Astrocyte (in vitro differentiated cells and primary cell): ENCODE measurements around the gene FBXO8. TPM values are rescaled to one million over a fixed set of nuclear protein-coding genes. Genes with fewer than 3 reads are reported as not detected.

Experiments used
- DNase-seq: peaks from one replicate; pipeline ENCODE4 v3.0.0-alpha.2; 2010; ENCODE audit warnings: low read depth
- FAIRE-seq: peaks from 2 replicates; lab custom pipeline; 2011; peaks lifted over from hg19 to GRCh38; lab: Jason Lieb, UNC
- H2AFZ ChIP-seq: 2 replicates; pipeline ENCODE4 v1.6.0; 2012; ENCODE audit warnings: low read depth, low read length, inconsistent platforms
- H3K27ac ChIP-seq: 2 replicates; pipeline ENCODE4 v1.5.1; 2011; ENCODE audit warnings: low read depth, low read length, inconsistent platforms
- H3K27me3 ChIP-seq: 2 replicates; pipeline ENCODE4 v1.6.0; 2011; ENCODE audit warnings: low read length, inconsistent platforms; ENCODE audit not compliant: insufficient read depth
- H3K36me3 ChIP-seq: 2 replicates; pipeline ENCODE4 v1.5.1; 2011; ENCODE audit warnings: low read length, inconsistent platforms; ENCODE audit not compliant: insufficient read depth
- H3K4me1 ChIP-seq: 2 replicates; pipeline ENCODE4 v1.5.1; 2011; ENCODE audit warnings: low read length, inconsistent platforms; ENCODE audit not compliant: insufficient read depth
- H3K4me2 ChIP-seq: 2 replicates; pipeline ENCODE4 v1.6.0; 2012; ENCODE audit warnings: low read length, inconsistent platforms
- H3K4me3 ChIP-seq: 2 replicates; pipeline ENCODE4 v1.5.1; 2011; ENCODE audit warnings: low read depth, mild to moderate bottlenecking, low read length, inconsistent platforms; ENCODE audit not compliant: insufficient read depth
- H3K79me2 ChIP-seq: 2 replicates; pipeline ENCODE4 v1.6.0; 2012; ENCODE audit warnings: mild to moderate bottlenecking, low read length, inconsistent platforms; ENCODE audit not compliant: insufficient read depth
- H3K9ac ChIP-seq: 2 replicates; pipeline ENCODE4 v1.6.0; 2012; ENCODE audit warnings: mild to moderate bottlenecking, low read length, inconsistent platforms
- H3K9me3 ChIP-seq: 2 replicates; pipeline ENCODE4 v1.5.1; 2012; ENCODE audit warnings: low read depth, mild to moderate bottlenecking, low read length, inconsistent platforms; ENCODE audit not compliant: insufficient read depth
- H4K20me1 ChIP-seq: 2 replicates; pipeline ENCODE4 v1.6.0; 2012; ENCODE audit warnings: low read length, inconsistent platforms; ENCODE audit not compliant: insufficient read depth
- H3K27ac Mint-ChIP-seq: one replicate; pipeline ENCODE4 v1.8.0; 2021; ENCODE audit warnings: mild to moderate bottlenecking, mixed read lengths; ENCODE audit not compliant: unreplicated experiment
- H3K27me3 Mint-ChIP-seq: one replicate; pipeline ENCODE4 v1.8.0; 2021; ENCODE audit warnings: low read depth, mixed read lengths; ENCODE audit not compliant: unreplicated experiment
- H3K36me3 Mint-ChIP-seq: one replicate; pipeline ENCODE4 v1.8.0; 2021; ENCODE audit warnings: low read depth, mixed read lengths; ENCODE audit not compliant: unreplicated experiment
- H3K4me1 Mint-ChIP-seq: one replicate; pipeline ENCODE4 v1.8.0; 2021; ENCODE audit warnings: low read depth, mixed read lengths; ENCODE audit not compliant: unreplicated experiment
- H3K4me3 Mint-ChIP-seq: one replicate; pipeline ENCODE4 v1.8.0; 2021; ENCODE audit warnings: mild to moderate bottlenecking, moderate library complexity, mixed read lengths; ENCODE audit not compliant: unreplicated experiment
- H3K9me3 Mint-ChIP-seq: one replicate; pipeline ENCODE4 v1.8.0; 2021; ENCODE audit warnings: mild to moderate bottlenecking, mixed read lengths; ENCODE audit not compliant: unreplicated experiment
- EZH2 ChIP-seq: IDR thresholded peaks from 2 replicates; pipeline ENCODE4 v1.6.1; 2012; ENCODE audit warnings: mild to moderate bottlenecking, low read length, inconsistent platforms; ENCODE audit not compliant: insufficient read depth
- total RNA-seq: library from RNA; stranded (reverse); gene quantifications from 2 replicates; pipeline ENCODE4 v1.2.1, GENCODE V29; 2021
- TF ChIP-seq, protein P1 (sequence below): IDR thresholded peaks from 2 replicates; pipeline ENCODE4 v1.5.1; 2011; ENCODE audit warnings: low read depth, mild to moderate bottlenecking, inconsistent platforms, low read length, moderate library complexity; ENCODE audit not compliant: insufficient read depth

FBXO8 gene
- total RNA-seq, 1 donor from 2014 or later, result 13.1 TPM

GRCh38 chr4:174248407-174248806 is 35.1 kb downstream of the FBXO8 start:
- FAIRE-seq, result no peak
- H3K4me1 ChIP-seq, result no peaks in the 10 kb centered on the region
- no peak overlapping the region for H3K4me3 ChIP-seq
- DNase-seq, result no peak
- no peaks in the 10 kb centered on the region for H3K79me2 ChIP-seq
- H3K36me3 Mint-ChIP-seq, result no peaks in the 10 kb centered on the region
- no peak overlapping the region for H3K4me2 ChIP-seq
- no peaks in the 10 kb centered on the region for H3K9me3 Mint-ChIP-seq
- no peaks in the 10 kb centered on the region for H3K27me3 ChIP-seq
- no peak overlapping the region for H3K27ac ChIP-seq
- no peak overlapping the region for H2AFZ ChIP-seq
- H3K9me3 ChIP-seq, result no peaks in the 10 kb centered on the region
- H3K36me3 ChIP-seq, result no peaks in the 10 kb centered on the region
- H4K20me1 ChIP-seq, result no peaks in the 10 kb centered on the region
- H3K9ac ChIP-seq, result no peak overlapping the region
- H3K27me3 Mint-ChIP-seq, result no peaks in the 10 kb centered on the region
- TF ChIP-seq EZH2, result no peak
- TF ChIP-seq, protein P1, sequence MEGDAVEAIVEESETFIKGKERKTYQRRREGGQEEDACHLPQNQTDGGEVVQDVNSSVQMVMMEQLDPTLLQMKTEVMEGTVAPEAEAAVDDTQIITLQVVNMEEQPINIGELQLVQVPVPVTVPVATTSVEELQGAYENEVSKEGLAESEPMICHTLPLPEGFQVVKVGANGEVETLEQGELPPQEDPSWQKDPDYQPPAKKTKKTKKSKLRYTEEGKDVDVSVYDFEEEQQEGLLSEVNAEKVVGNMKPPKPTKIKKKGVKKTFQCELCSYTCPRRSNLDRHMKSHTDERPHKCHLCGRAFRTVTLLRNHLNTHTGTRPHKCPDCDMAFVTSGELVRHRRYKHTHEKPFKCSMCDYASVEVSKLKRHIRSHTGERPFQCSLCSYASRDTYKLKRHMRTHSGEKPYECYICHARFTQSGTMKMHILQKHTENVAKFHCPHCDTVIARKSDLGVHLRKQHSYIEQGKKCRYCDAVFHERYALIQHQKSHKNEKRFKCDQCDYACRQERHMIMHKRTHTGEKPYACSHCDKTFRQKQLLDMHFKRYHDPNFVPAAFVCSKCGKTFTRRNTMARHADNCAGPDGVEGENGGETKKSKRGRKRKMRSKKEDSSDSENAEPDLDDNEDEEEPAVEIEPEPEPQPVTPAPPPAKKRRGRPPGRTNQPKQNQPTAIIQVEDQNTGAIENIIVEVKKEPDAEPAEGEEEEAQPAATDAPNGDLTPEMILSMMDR, result no peak
- H3K27ac Mint-ChIP-seq, result no peak overlapping the region
- H3K4me3 Mint-ChIP-seq, result no peak overlapping the region
- H3K4me1 Mint-ChIP-seq, result peaks cover 7% of the 10 kb centered on the region

GRCh38 chr4:174245714-174246113 is 37.8 kb downstream of the FBXO8 start:
- no peak for TF ChIP-seq EZH2
- TF ChIP-seq, protein P1, result no peak
- no peak overlapping the region for H3K9ac ChIP-seq
- no peak overlapping the region for H3K27ac Mint-ChIP-seq
- DNase-seq (no peak), FAIRE-seq (no peak)
- no peaks in the 10 kb centered on the region for H3K27me3 ChIP-seq
- H3K4me2 ChIP-seq, result no peak overlapping the region
- H3K79me2 ChIP-seq, result no peaks in the 10 kb centered on the region
- H3K4me3 ChIP-seq, result no peak overlapping the region
- H3K4me3 Mint-ChIP-seq, result no peak overlapping the region
- H3K36me3 Mint-ChIP-seq, result no peaks in the 10 kb centered on the region
- no peaks in the 10 kb centered on the region for H3K9me3 Mint-ChIP-seq
- no peaks in the 10 kb centered on the region for H3K9me3 ChIP-seq
- no peak overlapping the region for H3K27ac ChIP-seq
- no peak overlapping the region for H2AFZ ChIP-seq
- H3K27me3 Mint-ChIP-seq, result no peaks in the 10 kb centered on the region
- H3K36me3 ChIP-seq, result no peaks in the 10 kb centered on the region
- no peaks in the 10 kb centered on the region for H3K4me1 ChIP-seq
- H4K20me1 ChIP-seq, result no peaks in the 10 kb centered on the region
- peaks cover 7% of the 10 kb centered on the region for H3K4me1 Mint-ChIP-seq

DNA sequence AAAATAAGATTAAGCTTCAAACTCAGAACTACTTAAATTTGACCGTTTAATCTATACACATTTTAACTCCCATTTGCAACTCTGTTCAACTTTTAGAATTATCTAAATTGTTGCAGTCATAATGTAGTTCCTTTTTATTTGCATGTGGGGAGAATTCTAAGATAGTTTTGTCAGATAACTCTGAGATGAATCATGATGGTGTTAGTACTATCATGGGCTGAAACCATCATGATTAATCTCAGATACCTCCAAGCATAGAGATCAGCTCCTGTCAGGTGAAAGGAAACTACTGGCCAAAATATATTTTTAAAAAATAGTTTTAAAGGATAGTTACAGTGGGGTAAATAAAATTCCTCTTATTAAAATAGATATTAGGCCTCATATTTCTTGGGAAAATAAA is 39.0 kb downstream of the FBXO8 start:
- FAIRE-seq (peak; percentile 68), DNase-seq (peak; percentile 22)
- Mint-ChIP-seq H3K9me3 (no peaks in the 10 kb centered on the region), H3K36me3 (no peaks in the 10 kb centered on the region), H3K4me1 (peaks cover 7% of the 10 kb centered on the region), H3K4me3 (no peak overlapping the region), H3K27me3 (no peaks in the 10 kb centered on the region), H3K27ac (no peak overlapping the region)
- H3K9ac ChIP-seq, result no peak overlapping the region
- no peaks in the 10 kb centered on the region for H4K20me1 ChIP-seq
- H3K27ac ChIP-seq, result no peak overlapping the region
- TF ChIP-seq, protein P1, result no peak
- TF ChIP-seq EZH2, result no peak
- no peaks in the 10 kb centered on the region for H3K9me3 ChIP-seq
- no peaks in the 10 kb centered on the region for H3K4me1 ChIP-seq
- no peaks in the 10 kb centered on the region for H3K36me3 ChIP-seq
- no peak overlapping the region for H3K4me2 ChIP-seq
- no peak overlapping the region for H2AFZ ChIP-seq
- H3K4me3 ChIP-seq, result no peak overlapping the region
- H3K27me3 ChIP-seq, result no peaks in the 10 kb centered on the region
- H3K79me2 ChIP-seq, result no peaks in the 10 kb centered on the region
